Medulla oblongata (tissue), 1 donor: ENCODE results near the gene MAVS.

Source experiments
- DNase-seq: peaks from one replicate; pipeline ENCODE4 v3.0.0-alpha.2; 2015; ENCODE audit errors: extremely low spot score

Gene MAVS

GRCh38 chr20:3911956-3912355 lies 65.3 kb downstream of the MAVS start:
- DNase-seq = no peak

- no peak for DNase-seq
These were observed 67.8 kb downstream of the MAVS start for GRCh38 chr20:3914446-3914845.

- no peak for DNase-seq
These were observed 69.1 kb downstream of the MAVS start for GRCh38 chr20:3915691-3916090.

GRCh38 chr20:3916364-3916763 lies 69.7 kb downstream of the MAVS start:
- no peak for DNase-seq

- DNase-seq = no peak
These were observed 72.7 kb downstream of the MAVS start for GRCh38 chr20:3919352-3919751.

GRCh38 chr20:3922223-3922982 lies 75.8 kb downstream of the MAVS start:
- no peak for DNase-seq

GRCh38 chr20:3922983-3923339 lies 76.3 kb downstream of the MAVS start:
- DNase-seq = no peak

- no peak for DNase-seq
These were observed 77.2 kb downstream of the MAVS start for GRCh38 chr20:3923818-3924217.

- DNase-seq = no peak
These were observed 77.9 kb downstream of the MAVS start for GRCh38 chr20:3924304-3925112.

- no peak for DNase-seq
These were observed 78.6 kb downstream of the MAVS start for GRCh38 chr20:3925113-3925695.
